Heart left ventricle (tissue), 16 donors: ENCODE measurements around the gene CDON. TPM values are rescaled to one million over a fixed set of nuclear protein-coding genes. Genes with fewer than 3 reads are reported as not detected.

Experiments used
- ATAC-seq, 4 donors: fragments of 200-7000 bp; cut with Tn5 transposase; one replicate each; pipeline ENCODE4 v1.9.1; 2020 to 2022; ENCODE audit warnings: moderate library complexity in 4 of 4, mild to moderate bottlenecking in 3 of 4, moderate number of reproducible peaks in 1 of 4
- DNase-seq, 5 donors: peaks; one replicate each; pipeline ENCODE4 v3.0.0-alpha.2; 2020
- H3K27ac ChIP-seq, 12 donors: fragments of 200-600 bp; sonication (generic) in 4 of 12; one replicate each; pipeline versions ENCODE4 v1.5.0 to v1.8.0; 2016 to 2022; ENCODE audit warnings: mild to moderate bottlenecking in 2 of 12
- H3K27me3 ChIP-seq, 9 donors: fragments of 200-600 bp; sonication (generic) in 2 of 9; one replicate each; pipeline versions ENCODE4 v1.5.1 to v1.8.0; 2016 to 2022; ENCODE audit warnings: mild to moderate bottlenecking in 3 of 9
- H3K36me3 ChIP-seq, 9 donors: fragments of 200-600 bp; sonication (generic) in 2 of 9; one replicate each; pipeline versions ENCODE4 v1.5.0 to v1.8.0; 2018 to 2022; ENCODE audit warnings: mild to moderate bottlenecking in 2 of 9
- H3K4me1 ChIP-seq, 12 donors: fragments of 200-600 bp; sonication (generic) in 4 of 12; one replicate each; pipeline versions ENCODE4 v1.5.0 to v1.8.0; 2016 to 2022; ENCODE audit warnings: mild to moderate bottlenecking in 3 of 12
- H3K4me3 ChIP-seq, 12 donors: fragments of 200-600 bp; sonication (generic) in 4 of 12; one replicate each; pipeline versions ENCODE4 v1.5.0 to v1.8.0; 2017 to 2022; ENCODE audit warnings: mild to moderate bottlenecking in 9 of 12, moderate library complexity in 4 of 12
- H3K9me3 ChIP-seq, 12 donors: fragments of 200-600 bp; sonication (generic) in 4 of 12; one replicate each; pipeline versions ENCODE4 v1.5.0 to v1.8.0; 2016 to 2022; ENCODE audit warnings: mild to moderate bottlenecking in 1 of 12
- CTCF ChIP-seq, 12 donors: fragments of 200-600 bp; sonication (generic) in 4 of 12; IDR thresholded peaks; one replicate each; pipeline versions ENCODE4 v1.5.0 to v1.8.0; 2018 to 2022; ENCODE audit warnings: antibody characterized with exemption in 12 of 12, mild to moderate bottlenecking in 5 of 12
- POLR2A ChIP-seq, 2 donors: fragments of 450-650 bp; IDR thresholded peaks; one replicate each; pipeline ENCODE4 v1.6.1; 2017; ENCODE audit warnings: antibody characterized with exemption in 2 of 2, mild to moderate bottlenecking in 2 of 2, moderate library complexity in 2 of 2
- WGBS, 4 donors: extraction: QIAGEN DNeasy Blood & Tissue Kit in 2 of 4; methylation state at CpG; one replicate each; pipeline versions ENCODE4 v1.1.5 to v1.1.7; 2013 to 2018; 5-methylcytosine and 5-hydroxymethylcytosine counted together
- intact Hi-C, 10 donors: fragments of 100-400 bp; cut with DNase I; formaldehyde crosslinking; loops; one replicate each; pipeline versions ENCODE4 v1.11.1 to v1.14.2; 2022
- polyA plus RNA-seq, 2 donors: library from polyadenylated mRNA; stranded (reverse); fragments of 200-250 nt; gene quantifications; one replicate each; pipeline ENCODE4 v1.2.3, GENCODE V29; 2013
- total RNA-seq, 9 donors: library from RNA; depleted of rRNA in 2 of 9; stranded (reverse); fragments of >200 nt in 2 of 9; fragmentation: NEBNext Ultra II Directional in 3 of 9; extraction: Animal tissue kit (Norgen Biotek cat#: 25700) in 3 of 9; gene quantifications; one replicate each; pipeline versions ENCODE4 v1.1.0 to v1.2.4, GENCODE V29; 2016 to 2023
- donor health status: ischemic (EF 13 %, LVEDD 7.1; RV severe dilation, severe dysfunction).
- donor health status: healthy with polysubstance abuse.
- donor health status: DM: no; HTN: yes; CAD: no.
- donor health status: DM: no; HTN: no; CAD: no.
- donor health status: ischemic (EF 25% LVEDD 6.9; RV normal size, moderate dysfunction).
- donor health status: ischemic (EF 25% LVEDD 5.7; RV mildly dilated, moderate dysfunction).
- donor health status: healthy.
- donor health status: DM: yes; HTN: yes; CAD: no.
- donor health status: ischemic (EF 35%, LVEDD 5.7; RV mildly dilated, moderate dysfunction).
- donor health status: nonischemic (EF 11% LVEDD 7.7; RV severe dilation, severe dysfunction).
- donor health status: DM: yes; HTN: yes; CAD: no.
- donor health status: PGD.
- donor health status: ischemic (EF 29% LVEDD 5.4; RV normal size, mild dysfunction).
- donor health status: nonischemic (EF 23%, LVEDD 6.1; RV moderate dilation, normal function).

Gene CDON
- total and polyA plus RNA-seq, 11 donors = 1.2 to 51.5 (median 7.3) TPM

DNA sequence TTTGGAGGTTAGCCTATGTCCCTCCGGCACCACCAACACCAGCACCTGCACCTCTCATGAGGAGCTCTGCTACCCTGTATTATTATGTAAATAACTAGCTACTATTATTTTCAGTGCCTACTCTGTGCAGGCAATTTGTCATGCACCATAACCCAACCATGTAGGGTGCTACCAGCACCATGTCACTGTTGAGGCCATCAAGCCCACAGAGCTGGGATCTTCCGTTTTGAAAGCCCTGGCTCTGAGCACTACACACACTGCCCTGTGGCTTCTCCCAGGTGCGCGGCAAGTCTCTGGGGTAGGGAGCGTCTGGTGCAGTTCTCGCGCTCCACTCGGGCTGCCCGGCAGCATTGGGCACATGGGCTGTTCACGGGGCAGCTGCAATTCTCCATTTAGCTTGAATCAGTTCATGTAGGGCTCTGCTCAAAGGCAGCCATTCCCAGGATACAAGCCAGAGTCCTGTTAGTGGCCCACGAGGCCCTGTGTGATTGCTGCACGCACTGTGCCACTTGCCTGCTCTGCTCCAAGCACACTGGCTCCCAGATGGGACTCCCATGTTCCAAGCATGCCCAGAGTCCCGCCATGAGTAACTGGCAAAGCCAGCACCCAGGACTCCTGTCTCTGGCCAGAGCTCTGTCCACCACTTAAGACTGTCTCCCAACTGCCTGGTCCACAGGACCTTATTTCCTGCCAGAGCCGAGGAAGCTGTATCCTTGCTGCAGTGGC is 42.5 kb upstream of the CDON start:
- Histone ChIP-seq H3K27ac (no peak overlapping the region), H3K4me1 (peaks cover 0 to 16% (median 8%) of the 10 kb centered on the region in 12 donors), H3K9me3 (no peaks in the 10 kb centered on the region), H3K36me3 (no peaks in the 10 kb centered on the region), H3K4me3 (no peak overlapping the region), H3K27me3 (no peaks in the 10 kb centered on the region)
- intact Hi-C loops = no loop called here
- ATAC-seq (no peak), DNase-seq (no peak)
- 79 to 95% (median 90%) methylated on average over 9 to 14 of the region's 14 CpGs for WGBS, 4 donors
- TF ChIP-seq POLR2A (IDR thresholded peaks at IDR 0.05) (no peak), CTCF (IDR thresholded peaks at IDR 0.05) (no peak)

GRCh38 chr11:126104420-126104819 is 41.8 kb upstream of the CDON start:
- TF ChIP-seq POLR2A (IDR thresholded peaks at IDR 0.05) (no peak), CTCF (IDR thresholded peaks at IDR 0.05) (no peak)
- intact Hi-C loops = no loop called here
- Histone ChIP-seq H3K36me3 (no peaks in the 10 kb centered on the region), H3K4me1 (peaks cover 0 to 14% (median 8%) of the 10 kb centered on the region in 12 donors), H3K27ac (no peak overlapping the region), H3K4me3 (no peak overlapping the region), H3K27me3 (no peaks in the 10 kb centered on the region), H3K9me3 (no peaks in the 10 kb centered on the region)
- no peak for ATAC-seq
- 77 to 90% (median 86%) methylated on average over 3 to 6 of the region's 6 CpGs for WGBS, 4 donors
- DNase-seq = no peak

DNA sequence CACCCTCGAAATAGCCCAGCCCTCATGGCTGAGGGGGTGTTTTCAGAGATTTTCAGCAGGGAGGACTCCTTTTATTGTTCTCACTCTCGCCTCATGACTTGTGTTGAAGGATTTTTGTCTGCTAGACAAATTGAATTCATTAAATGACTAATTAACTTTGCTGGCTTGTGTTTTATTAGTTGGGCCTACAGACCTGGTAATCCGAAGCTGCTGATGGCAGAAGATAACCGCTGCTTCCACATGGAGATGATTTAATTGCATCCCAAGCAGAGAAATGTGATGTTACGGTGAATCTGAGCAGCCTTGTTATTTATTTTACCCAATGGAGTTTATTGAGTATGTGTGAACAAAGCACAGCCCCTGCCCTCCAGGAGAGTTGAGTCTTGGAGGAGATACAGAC is 40.5 kb upstream of the CDON start:
- DNase-seq (no peak), ATAC-seq (no peak)
- intact Hi-C loops = no loop called here
- TF ChIP-seq CTCF (IDR thresholded peaks at IDR 0.05) (no peak), POLR2A (IDR thresholded peaks at IDR 0.05) (no peak)
- Histone ChIP-seq H3K4me3 (no peak overlapping the region), H3K27ac (peak overlapping the region in 1 of 12 donors; percentile 44), H3K9me3 (no peaks in the 10 kb centered on the region), H3K4me1 (peaks cover 0 to 14% (median 8%) of the 10 kb centered on the region in 12 donors), H3K27me3 (no peaks in the 10 kb centered on the region), H3K36me3 (no peaks in the 10 kb centered on the region)
- WGBS, 4 donors = 94 to 96% (median 94%) methylated on average over 5 of the region's 5 CpGs

GRCh38 chr11:126102436-126102981 is 39.8 kb upstream of the CDON start:
- Histone ChIP-seq H3K36me3 (no peaks in the 10 kb centered on the region), H3K4me1 (peaks cover 0 to 14% (median 8%) of the 10 kb centered on the region in 12 donors), H3K4me3 (no peak overlapping the region), H3K27me3 (no peaks in the 10 kb centered on the region), H3K27ac (peak overlapping the region in 3 of 12 donors; percentile 14 to 44 (median 37)), H3K9me3 (no peaks in the 10 kb centered on the region)
- DNase-seq (peak in 2 of 5 donors; percentile 41 to 55), ATAC-seq (peak; percentile 41 to 73 (median 48))
- 23 to 34% (median 31%) methylated on average over 7 of the region's 7 CpGs for whole genome bisulfite sequencing, 4 donors
- TF ChIP-seq POLR2A (IDR thresholded peaks at IDR 0.05) (no peak), CTCF (IDR thresholded peaks at IDR 0.05) (no peak)
- intact Hi-C loops = no loop called here
